ES-I3 (cell line): Measurements from ENCODE around the gene HEY2.
A peak's percentile ranks its signal among the peaks of the same experiment; 100 is the strongest.
"Not testable (repeated sequence)": the region's sequence is repeated elsewhere in the genome, so short reads cannot be mapped to it uniquely, and the experiment has no call there.

ENCODE experiments used
- H3K36me3 ChIP-seq: 2 replicates; pipeline ENCODE4 v1.6.1; 2013; ENCODE audit warnings: mild to moderate bottlenecking, low read length, control low read depth, moderate library complexity; ENCODE audit not compliant: insufficient read depth
- H3K4me1 ChIP-seq: 2 replicates; pipeline ENCODE4 v1.6.1; 2013; ENCODE audit warnings: mild to moderate bottlenecking, control low read depth, low read length; ENCODE audit not compliant: insufficient read depth
- H3K9ac ChIP-seq: 2 replicates; pipeline ENCODE4 v1.6.1; 2013; ENCODE audit warnings: low read depth, mild to moderate bottlenecking, low read length, moderate library complexity
- H3K9me3 ChIP-seq: 2 replicates; pipeline ENCODE4 v1.6.1; 2013; ENCODE audit warnings: mild to moderate bottlenecking, low read length, moderate library complexity; ENCODE audit not compliant: control insufficient read depth, insufficient read depth

The HEY2 gene

DNA sequence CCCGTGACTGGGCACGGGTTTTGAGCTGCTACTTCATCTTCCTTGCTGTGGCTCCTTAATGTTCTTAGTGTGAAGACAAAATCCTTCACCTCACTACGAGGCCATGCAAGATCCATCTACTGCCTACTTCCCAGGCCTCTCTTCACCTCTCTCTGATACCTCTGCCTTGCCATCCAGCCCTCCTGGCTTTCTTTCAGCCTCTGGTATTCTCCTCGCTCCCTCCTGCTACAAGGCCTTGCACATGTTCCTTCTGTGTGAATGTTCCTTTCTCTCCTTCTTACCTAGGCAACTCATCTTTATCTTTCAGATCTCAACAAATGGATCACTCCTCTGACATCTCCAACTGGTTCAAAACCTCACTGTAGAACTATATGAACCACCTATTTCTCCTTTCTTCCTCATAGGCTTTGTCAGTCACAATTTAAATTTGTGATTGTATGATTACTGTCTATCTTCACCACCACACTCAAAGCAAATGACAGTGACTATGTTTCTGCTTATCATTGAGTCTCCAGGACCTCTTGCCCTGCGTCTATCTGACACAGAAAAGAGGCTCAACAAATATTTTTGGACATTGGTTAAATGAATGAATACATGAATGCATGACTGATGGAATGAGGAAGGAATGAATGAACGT, 19.8 kb downstream of the HEY2 start:
- Histone ChIP-seq H3K9ac (no peak overlapping the region), H3K4me1 (no peaks in the 10 kb centered on the region; the same call in 1 of the 2 replicates), H3K36me3 (no peaks in the 10 kb centered on the region), H3K9me3 (no peaks in the 10 kb centered on the region)

- H3K9ac ChIP-seq = no peak overlapping the region
- H3K4me1 ChIP-seq = peaks cover 6% of the 10 kb centered on the region; the same call in 1 of the 2 replicates
- H3K9me3 ChIP-seq = no peaks in the 10 kb centered on the region
- H3K36me3 ChIP-seq = no peaks in the 10 kb centered on the region
Measured at GRCh38 chr6:125773387-125774341, 24.2 kb downstream of the HEY2 start.

DNA sequence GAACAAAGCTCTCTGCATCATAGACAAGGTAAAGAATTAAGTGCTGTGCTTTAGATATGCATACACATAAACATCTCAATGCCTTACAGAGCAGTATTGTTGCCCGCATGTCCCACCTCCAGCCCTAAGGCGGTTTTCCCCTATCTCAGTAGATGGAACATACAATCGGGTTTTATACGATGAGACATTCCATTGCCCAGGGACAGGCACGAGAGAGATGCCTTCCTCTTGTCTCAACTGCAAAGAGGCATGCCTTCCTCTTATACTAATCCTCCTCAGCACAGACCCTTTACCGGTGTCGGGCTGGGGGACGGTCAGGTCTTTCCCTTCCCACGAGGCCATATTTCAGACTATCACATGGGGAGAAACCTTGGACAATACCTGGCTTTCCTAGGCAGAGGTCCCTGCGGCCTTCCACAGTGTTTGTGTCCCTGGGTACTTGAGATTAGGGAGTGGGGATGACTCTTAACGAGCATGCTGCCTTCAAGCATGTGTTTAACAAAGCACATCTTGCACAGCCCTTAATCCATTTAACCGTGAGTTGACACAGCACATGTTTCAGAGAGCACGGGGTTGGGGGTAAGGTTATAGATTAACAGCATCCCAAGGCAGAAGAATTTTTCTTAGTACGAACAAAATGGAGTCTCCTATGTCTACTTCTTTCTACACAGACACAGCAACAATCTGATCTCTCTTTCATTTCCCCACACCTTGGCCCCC, 26.8 kb downstream of the HEY2 start:
- H3K36me3 ChIP-seq, H3K4me1 ChIP-seq, H3K9ac ChIP-seq, H3K9me3 ChIP-seq: not testable (repeated sequence)

GRCh38 chr6:125779924-125780539, 30.6 kb downstream of the HEY2 start:
- H3K36me3 ChIP-seq = no peaks in the 10 kb centered on the region
- peak overlapping the region; percentile 91 for H3K9ac ChIP-seq
- H3K9me3 ChIP-seq = no peaks in the 10 kb centered on the region
- peaks cover 6% of the 10 kb centered on the region; the same call in 1 of the 2 replicates for H3K4me1 ChIP-seq

- H3K9ac ChIP-seq = peak overlapping the region; percentile 91
- no peaks in the 10 kb centered on the region for H3K9me3 ChIP-seq
- H3K4me1 ChIP-seq = 0 out of 2 replicates have a peak, but pooled peaks cover under 1% of the 10 kb centered on the region
- no peaks in the 10 kb centered on the region for H3K36me3 ChIP-seq
Measured at GRCh38 chr6:125780540-125781313, 31.3 kb downstream of the HEY2 start.

GRCh38 chr6:125781314-125781868, 32.0 kb downstream of the HEY2 start:
- Histone ChIP-seq H3K4me1 (no peaks in the 10 kb centered on the region), H3K9me3 (no peaks in the 10 kb centered on the region), H3K9ac (peak overlapping the region; percentile 91), H3K36me3 (no peaks in the 10 kb centered on the region)

GRCh38 chr6:125784365-125784764, 34.9 kb downstream of the HEY2 start:
- Histone ChIP-seq H3K4me1 (peaks cover 5% of the 10 kb centered on the region), H3K9me3 (no peaks in the 10 kb centered on the region), H3K36me3 (no peaks in the 10 kb centered on the region), H3K9ac (no peak overlapping the region)

- H3K4me1 ChIP-seq = peaks cover 8% of the 10 kb centered on the region
- H3K9me3 ChIP-seq = no peaks in the 10 kb centered on the region
- no peak overlapping the region for H3K9ac ChIP-seq
- H3K36me3 ChIP-seq = no peaks in the 10 kb centered on the region
Measured at GRCh38 chr6:125787791-125788190, 38.4 kb downstream of the HEY2 start.

DNA sequence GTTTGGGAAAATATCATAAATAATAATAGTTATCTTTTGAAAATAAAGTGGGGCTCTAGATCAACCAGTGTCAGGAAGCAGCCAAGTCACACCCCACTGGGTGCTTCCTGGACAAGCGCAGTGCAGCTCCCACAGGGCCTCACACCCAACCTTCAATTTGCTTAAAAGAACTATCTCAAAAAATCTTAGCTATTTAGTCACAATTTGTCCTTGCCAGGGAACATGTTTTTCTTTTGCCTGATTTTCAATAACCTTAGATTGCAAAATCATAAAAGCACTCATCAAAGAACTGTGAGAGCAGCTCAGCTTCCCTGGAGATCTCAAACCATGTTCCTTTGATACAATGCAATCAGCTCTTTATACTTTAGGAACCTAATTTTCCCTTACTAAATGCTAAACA, 39.7 kb downstream of the HEY2 start:
- H3K9ac ChIP-seq = peak overlapping the region; percentile 67; the same call in 1 of the 2 replicates
- no peaks in the 10 kb centered on the region for H3K9me3 ChIP-seq
- H3K4me1 ChIP-seq = peaks cover 8% of the 10 kb centered on the region
- no peaks in the 10 kb centered on the region for H3K36me3 ChIP-seq

DNA sequence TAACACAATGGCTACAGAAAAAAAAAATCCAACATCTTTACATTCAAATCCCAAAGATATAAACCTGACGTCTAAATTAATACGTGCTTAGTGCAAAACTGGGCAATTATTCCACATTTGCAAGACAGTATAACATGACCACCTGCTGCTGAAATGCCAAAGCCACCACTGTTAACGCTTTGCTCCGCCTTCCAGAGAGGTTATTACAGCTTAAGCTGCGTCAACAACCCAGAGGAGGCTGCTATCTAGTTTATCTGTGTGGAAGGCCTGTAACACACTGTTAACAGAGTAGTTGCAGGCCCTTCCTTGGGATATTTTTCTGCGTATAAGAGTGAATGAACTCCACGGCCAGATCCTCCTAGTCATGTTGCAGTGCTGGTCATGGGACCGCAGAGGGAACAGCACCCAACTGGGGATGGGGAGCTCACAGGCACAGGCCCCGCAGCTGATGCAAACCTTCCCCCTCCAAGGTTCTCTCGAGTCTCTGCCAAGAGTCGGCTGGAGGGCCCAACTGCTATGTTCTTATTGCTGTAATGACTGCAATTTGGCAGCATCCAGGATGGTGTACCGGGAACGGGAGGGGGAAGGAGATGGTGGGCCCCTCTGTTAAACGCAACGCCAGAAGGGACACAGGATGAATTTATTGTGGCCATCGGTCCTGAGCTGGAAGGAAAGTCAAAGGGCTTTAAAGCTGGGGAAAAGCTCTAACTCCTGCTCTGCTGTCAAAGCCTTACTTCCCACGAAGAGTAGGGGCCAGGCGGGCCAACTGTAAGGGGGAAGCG, 40.3 kb downstream of the HEY2 start:
- Histone ChIP-seq H3K9ac (peak overlapping the region; percentile 67), H3K9me3 (no peaks in the 10 kb centered on the region), H3K36me3 (no peaks in the 10 kb centered on the region), H3K4me1 (peaks cover 8% of the 10 kb centered on the region)

DNA sequence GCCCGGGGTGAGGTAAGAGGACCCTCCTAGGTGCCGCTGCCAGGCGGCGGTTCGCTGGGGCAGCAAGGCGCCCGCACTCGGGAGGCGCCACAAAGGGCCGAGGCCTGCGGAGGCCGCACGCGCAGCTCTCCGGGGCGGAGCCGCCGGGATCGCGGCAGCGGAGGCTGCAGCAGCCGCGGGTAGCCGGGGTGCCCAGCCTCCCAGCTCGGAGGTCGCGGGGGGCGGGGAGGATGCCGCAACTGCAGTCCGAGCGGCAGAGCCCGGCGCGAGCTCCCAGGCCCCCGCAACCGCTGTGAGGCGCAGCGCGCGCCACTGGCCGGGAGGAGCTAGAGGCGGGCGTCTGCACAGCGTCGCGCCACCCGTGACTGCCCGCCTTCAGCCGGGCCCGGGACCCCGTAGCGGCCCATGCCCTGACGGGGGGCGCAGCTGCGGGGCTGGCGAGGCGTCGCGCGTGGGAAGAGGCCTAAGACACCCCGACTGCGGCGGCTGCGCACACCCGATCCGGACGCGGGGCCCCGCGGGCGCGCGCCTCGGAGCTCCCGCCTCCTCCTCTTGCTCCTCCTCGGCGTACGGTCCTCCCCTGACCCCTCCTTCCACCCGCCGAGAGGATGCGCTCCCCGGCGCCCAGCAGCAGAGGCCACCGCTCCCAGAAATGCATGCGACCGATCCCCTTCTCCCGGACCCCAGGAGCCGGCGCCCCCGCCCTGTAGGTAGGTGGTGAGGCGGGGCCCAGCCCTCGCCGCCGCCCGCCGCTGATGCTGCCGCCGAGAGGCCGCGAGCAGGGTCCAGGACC, 41.1 kb downstream of the HEY2 start, which contains the start of gene NCOA7:
Gene NCOA7 (plus strand): TSS at position 603 of the 793 bp plus-strand sequence. CDS start 24,395 bp downstream, outside the sequence.
- Histone ChIP-seq H3K9ac (peak within 1 kb of the TSS; percentile 67), H3K9me3 (no peaks in the 10 kb centered on the region), H3K4me1 (peaks cover 8% of the 10 kb centered on the region), H3K36me3 (no peaks in the 10 kb centered on the region)

GRCh38 chr6:125791151-125791819, 41.9 kb downstream of the HEY2 start:
- Histone ChIP-seq H3K4me1 (peaks cover 8% of the 10 kb centered on the region), H3K9ac (peak overlapping the region; percentile 67), H3K9me3 (no peaks in the 10 kb centered on the region), H3K36me3 (no peaks in the 10 kb centered on the region)
